HEK293T (cell line): ENCODE results near the gene RAVER2.

Experiments
- ARNT ChIP-seq: fragments of 450-650 bp; IDR thresholded peaks from 2 replicates; pipeline ENCODE4 v1.6.1; 2017; ENCODE audit warnings: mild to moderate bottlenecking
- BHLHE40 ChIP-seq: fragments of 450-650 bp; IDR thresholded peaks from 2 replicates; pipeline ENCODE4 v1.6.1; 2016; ENCODE audit warnings: mild to moderate bottlenecking, moderate library complexity, borderline replicate concordance
- ELF4 ChIP-seq: fragments of 450-650 bp; IDR thresholded peaks from 2 replicates; pipeline ENCODE4 v1.6.1; 2017; ENCODE audit warnings: antibody characterized with exemption
- FOXA1 ChIP-seq: fragments of 450-650 bp; IDR thresholded peaks from 2 replicates; pipeline ENCODE4 v1.6.1; 2016; ENCODE audit warnings: mild to moderate bottlenecking
- FOXM1 ChIP-seq: fragments of 450-650 bp; IDR thresholded peaks from 2 replicates; pipeline ENCODE4 v1.6.1; 2017; ENCODE audit warnings: mild to moderate bottlenecking, borderline replicate concordance
- SP1 ChIP-seq: fragments of 450-650 bp; IDR thresholded peaks from 2 replicates; pipeline ENCODE4 v1.6.1; 2017
- TARDBP ChIP-seq: fragments of 450-650 bp; IDR thresholded peaks from 2 replicates; pipeline ENCODE4 v1.6.1; 2016
- ZNF384 ChIP-seq: fragments of 450-650 bp; IDR thresholded peaks from 2 replicates; pipeline ENCODE4 v1.6.1; 2016
- TF ChIP-seq, protein P1 (sequence below): fragments of 450-650 bp; IDR thresholded peaks from 2 replicates; pipeline ENCODE4 v1.6.1; 2016

GRCh38 chr1:64750875-64751274, 6.0 kb downstream of the RAVER2 start:
- no peak for TF ChIP-seq ARNT
- no peak for TF ChIP-seq FOXA1
- no peak for TF ChIP-seq ZNF384
- no peak for TF ChIP-seq ELF4
- no peak for TF ChIP-seq SP1
- no peak for TF ChIP-seq BHLHE40
- TF ChIP-seq, protein P1, sequence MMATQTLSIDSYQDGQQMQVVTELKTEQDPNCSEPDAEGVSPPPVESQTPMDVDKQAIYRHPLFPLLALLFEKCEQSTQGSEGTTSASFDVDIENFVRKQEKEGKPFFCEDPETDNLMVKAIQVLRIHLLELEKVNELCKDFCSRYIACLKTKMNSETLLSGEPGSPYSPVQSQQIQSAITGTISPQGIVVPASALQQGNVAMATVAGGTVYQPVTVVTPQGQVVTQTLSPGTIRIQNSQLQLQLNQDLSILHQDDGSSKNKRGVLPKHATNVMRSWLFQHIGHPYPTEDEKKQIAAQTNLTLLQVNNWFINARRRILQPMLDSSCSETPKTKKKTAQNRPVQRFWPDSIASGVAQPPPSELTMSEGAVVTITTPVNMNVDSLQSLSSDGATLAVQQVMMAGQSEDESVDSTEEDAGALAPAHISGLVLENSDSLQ: no peak
- no peak for TF ChIP-seq FOXM1
- TF ChIP-seq TARDBP: no peak
